HCT116 (cell line): ENCODE measurements around the gene ELF5. TPM values are rescaled to one million over a fixed set of nuclear protein-coding genes. Genes with fewer than 3 reads are reported as not detected.

Source experiments
- ATAC-seq: fragments of 200-7000 bp; cut with Tn5 transposase; 2 replicates; pipeline ENCODE4 v1.9.1; 2020; ENCODE audit warnings: mild to moderate bottlenecking, moderate library complexity
- BruUV-seq: library from RNA; stranded (reverse); fragments of 400-500 nt; replicated peaks from 2 replicates; lab custom pipeline; 2021; lab: Mats Ljungman, UMichigan
- CTCF ChIA-PET: fragments of 300-600 bp; sonication (Branson Sonifier 250); formaldehyde crosslinking; loops from one replicate; lab custom pipeline; 2021; ENCODE audit warnings: antibody characterized with exemption; lab: Charles Lee
- POLR2A ChIA-PET: fragments of 300-600, 350-600 bp; sonication (Branson Sonifier 250); formaldehyde crosslinking; loops from one replicate; lab custom pipeline; 2021; ENCODE audit warnings: antibody characterized with exemption; lab: Charles Lee
- RAD21 ChIA-PET, 2 experiments: fragments of 300-600 bp; sonication (Branson Sonifier 250); formaldehyde crosslinking; loops; one replicate each; lab custom pipeline; 2023; ENCODE audit warnings: low total read pairs in 2 of 2; ENCODE audit not compliant: uncharacterized antibody in 2 of 2, unreplicated experiment in 2 of 2, low non-redundant PET in 1 of 2; lab: Charles Lee
- DNase-seq: peaks from one replicate; pipeline ENCODE4 v3.0.0-alpha.2; 2010; ENCODE audit warnings: low read depth, low spot score
- H2AFZ ChIP-seq: fragments of 200-600 bp; shearing (Covaris generic), sonication (generic); 2 replicates; pipeline ENCODE4 v1.6.1; 2017; ENCODE audit warnings: low read depth, mixed run types, mixed read lengths, antibody characterized with exemption, low read length; ENCODE audit not compliant: poor library complexity, severe bottlenecking
- H3K27ac ChIP-seq: 2 replicates; pipeline ENCODE4 v1.5.1; 2012; ENCODE audit warnings: low read depth, low read length
- H3K27me3 ChIP-seq: fragments of 200-600 bp; sonication (generic); 2 replicates; pipeline ENCODE4 v1.6.1; 2016; ENCODE audit warnings: mixed run types, low read length, mixed read lengths; ENCODE audit not compliant: insufficient read depth
- H3K36me3 ChIP-seq, 2 experiments: fragments of 200-500 bp in 1 of 2; fragments of 200-600 bp in 1 of 2; sonication (Bioruptor generic) in 1 of 2; sonication (generic) in 1 of 2; 2 replicates each; pipeline versions ENCODE4 v1.5.1 to v1.6.1; 2014 to 2016; ENCODE audit warnings: low read length in 2 of 2, inconsistent platforms in 1 of 2, mixed read lengths in 1 of 2, mixed run types in 1 of 2; ENCODE audit not compliant: insufficient read depth in 2 of 2, control insufficient read depth in 1 of 2
- H3K4me1 ChIP-seq, 2 experiments: fragments of 200-600 bp in 1 of 2; sonication (generic) in 1 of 2; 2 replicates each; pipeline versions ENCODE4 v1.5.1 to v1.6.1; 2012 to 2017; ENCODE audit warnings: low read length in 2 of 2, inconsistent platforms in 1 of 2, mild to moderate bottlenecking in 1 of 2, mixed read lengths in 1 of 2, mixed run types in 1 of 2, moderate library complexity in 1 of 2; ENCODE audit not compliant: insufficient read depth in 2 of 2, control insufficient read depth in 1 of 2
- H3K4me2 ChIP-seq: fragments of 200-600 bp; sonication (generic); 2 replicates; pipeline ENCODE4 v1.6.1; 2017; ENCODE audit warnings: mixed run types, low read length, mixed read lengths
- H3K4me3 ChIP-seq, 2 experiments: fragments of 200-600 bp in 1 of 2; sonication (generic) in 1 of 2; replicated peaks in 1 of 2; 2 replicates each; pipeline ENCODE4 v1.5.1; 2011 to 2016; ENCODE audit warnings: low read length in 2 of 2, control low read depth in 1 of 2, low read depth in 1 of 2, mild to moderate bottlenecking in 1 of 2, mixed read lengths in 1 of 2, mixed run types in 1 of 2
- H3K79me2 ChIP-seq: fragments of 200-600 bp; sonication (generic); 2 replicates; pipeline ENCODE4 v1.6.1; 2017; ENCODE audit warnings: mild to moderate bottlenecking, mixed run types, low read length, moderate library complexity, mixed read lengths; ENCODE audit not compliant: insufficient read depth
- H3K9ac ChIP-seq: fragments of 200-600 bp; sonication (generic); 2 replicates; pipeline ENCODE4 v1.6.1; 2016; ENCODE audit warnings: low read length, mixed read lengths
- H3K9me2 ChIP-seq: fragments of 200-600 bp; sonication (generic), shearing (Covaris generic); 2 replicates; pipeline ENCODE4 v1.6.1; 2017; ENCODE audit warnings: mixed run types, mild to moderate bottlenecking, moderate library complexity; ENCODE audit not compliant: insufficient read depth
- H3K9me3 ChIP-seq, 2 experiments: fragments of 200-500 bp in 1 of 2; fragments of 200-600 bp in 1 of 2; sonication (Bioruptor generic) in 1 of 2; sonication (generic) in 1 of 2; 2 replicates each; pipeline ENCODE4 v1.6.1; 2014 to 2017; ENCODE audit warnings: low read length in 2 of 2, mixed read lengths in 2 of 2, inconsistent platforms in 1 of 2, low read depth in 1 of 2, mild to moderate bottlenecking in 1 of 2, mixed run types in 1 of 2, moderate library complexity in 1 of 2; ENCODE audit not compliant: control insufficient read depth in 1 of 2, insufficient read depth in 1 of 2
- H4K20me1 ChIP-seq: fragments of 200-600 bp; sonication (generic), shearing (Covaris generic); 2 replicates; pipeline ENCODE4 v1.6.1; 2017; ENCODE audit warnings: mixed run types, mild to moderate bottlenecking, moderate library complexity; ENCODE audit not compliant: insufficient read depth
- CEBPB ChIP-seq: IDR thresholded peaks from 2 replicates; pipeline ENCODE4 v1.6.1; 2012; ENCODE audit warnings: low read depth
- CTCF ChIP-seq, 3 experiments: fragments of 200-600 bp in 1 of 3; sonication (generic) in 1 of 3; IDR thresholded peaks in 2 of 3; conservative IDR thresholded peaks in 1 of 3; 2 replicates each; pipeline ENCODE4 v1.5.1; 2012 to 2017; ENCODE audit warnings: low read depth in 2 of 3, low read length in 2 of 3, antibody characterized with exemption in 1 of 3, borderline replicate concordance in 1 of 3, control low read depth in 1 of 3, mild to moderate bottlenecking in 1 of 3, mixed read lengths in 1 of 3, mixed run types in 1 of 3, moderate library complexity in 1 of 3; ENCODE audit not compliant: insufficient read depth in 1 of 3
- EZH2 ChIP-seq: fragments of 200-600 bp; sonication (generic); IDR thresholded peaks from 2 replicates; pipeline ENCODE4 v1.6.1; 2017; ENCODE audit warnings: antibody characterized with exemption, mixed run types
- POLR2A ChIP-seq: IDR thresholded peaks from 2 replicates; pipeline ENCODE4 v1.7.0; 2011; ENCODE audit warnings: borderline replicate concordance; ENCODE audit not compliant: insufficient read depth, insufficient read length; ENCODE audit errors: extremely low read depth
- POLR2AphosphoS5 ChIP-seq: IDR thresholded peaks from 2 replicates; pipeline ENCODE4 v1.6.1; 2011; ENCODE audit warnings: mild to moderate bottlenecking, low read depth, low read length, moderate library complexity
- RAD21 ChIP-seq: IDR thresholded peaks from 2 replicates; pipeline ENCODE4 v1.6.1; 2012; ENCODE audit warnings: low read depth, mild to moderate bottlenecking
- REST ChIP-seq: IDR thresholded peaks from 2 replicates; pipeline ENCODE4 v1.6.1; 2012; ENCODE audit warnings: low read depth
- SP1 ChIP-seq: IDR thresholded peaks from 2 replicates; pipeline ENCODE4 v1.6.1; 2012; ENCODE audit warnings: low read depth
- SRF ChIP-seq: IDR thresholded peaks from 2 replicates; pipeline ENCODE4 v1.6.1; 2012; ENCODE audit warnings: low read depth
- ZNF274 ChIP-seq: fragments of 200-500 bp; sonication (Bioruptor generic); IDR thresholded peaks from 2 replicates; pipeline ENCODE4 v1.6.1; 2014; ENCODE audit warnings: mild to moderate bottlenecking, low read depth, low read length, inconsistent platforms
- intact Hi-C: fragments of 100-400 bp; cut with micrococcal nuclease; formaldehyde crosslinking; loops from 2 replicates; pipeline ENCODE4 v1.10.0; 2022
- total RNA-seq: library from RNA; stranded (reverse); gene quantifications from one replicate; pipeline ENCODE4 v1.2.1, GENCODE V29; 2021; ENCODE audit not compliant: unreplicated experiment

Gene ELF5
- total RNA-seq, 1 experiment from 2014 or later, result 0.32 TPM

- Histone ChIP-seq H3K36me3 (no peaks in the 10 kb centered on the region), H3K4me1 (no peaks in the 10 kb centered on the region), H3K27me3 (no peaks in the 10 kb centered on the region), H3K79me2 (no peaks in the 10 kb centered on the region), H3K4me2 (no peak overlapping the region), H2AFZ (no peak overlapping the region), H3K4me3 (no peak overlapping the region), H3K9me3 (no peaks in the 10 kb centered on the region), H3K9me2 (no peaks in the 10 kb centered on the region), H4K20me1 (no peaks in the 10 kb centered on the region), H3K27ac (no peak overlapping the region), H3K9ac (no peak overlapping the region)
- TF ChIP-seq CTCF (IDR thresholded peaks at IDR 0.05 in 2 of 3, conservative IDR thresholded peaks at IDR 0.05 in 1 of 3; ENCODE audit: borderline replicate concordance in 1 of 3, insufficient read depth in 1 of 3, low read depth in 2 of 3, low read length in 2 of 3) (no peak), ZNF274 (no peak), POLR2AphosphoS5 (no peak)
- CTCF ChIA-PET, result interaction anchor here (2.0 kb wide), 1 partner anchor 13 kb away, joined by 7 read pairs; the partner anchor contains the start of gene ELF5
- no peak for ATAC-seq
- RAD21 ChIA-PET, result no interaction called here
- no TSS peak for BruUV-seq
- intact Hi-C loops, result no loop called here
- POLR2A ChIA-PET, result no interaction called here
- no peak for DNase-seq
Measured at GRCh38 chr11:34525888-34526657, 12.5 kb upstream of the ELF5 start.

- intact Hi-C loops, result no loop called here
- DNase-seq (no peak), ATAC-seq (no peak)
- Histone ChIP-seq H3K79me2 (no peaks in the 10 kb centered on the region), H3K27me3 (no peaks in the 10 kb centered on the region), H3K4me2 (no peak overlapping the region), H3K9me2 (no peaks in the 10 kb centered on the region), H3K9me3 (no peaks in the 10 kb centered on the region), H3K36me3 (no peaks in the 10 kb centered on the region), H3K27ac (no peak overlapping the region), H4K20me1 (no peaks in the 10 kb centered on the region), H3K4me1 (no peaks in the 10 kb centered on the region), H2AFZ (no peak overlapping the region), H3K9ac (no peak overlapping the region), H3K4me3 (no peak overlapping the region)
- RAD21 ChIA-PET, result no interaction called here
- CTCF ChIA-PET, result interaction anchor here (2.0 kb wide), 1 partner anchor 12 kb away, joined by 7 read pairs; the partner anchor contains the start of gene ELF5
- BruUV-seq, result no TSS peak
- POLR2A ChIA-PET, result no interaction called here
- TF ChIP-seq RAD21 (no peak), EZH2 (no peak), CTCF (IDR thresholded peaks at IDR 0.05 in 2 of 3, conservative IDR thresholded peaks at IDR 0.05 in 1 of 3; ENCODE audit: borderline replicate concordance in 1 of 3, insufficient read depth in 1 of 3, low read depth in 2 of 3, low read length in 2 of 3) (no peak), SP1 (no peak), POLR2A (no peak), REST (no peak), SRF (no peak), CEBPB (no peak)
Measured at GRCh38 chr11:34525098-34525497, 11.5 kb upstream of the ELF5 start.
